HEK293T (cell line): ENCODE results near the gene MYO6.

Experiments
- ARNT ChIP-seq: fragments of 450-650 bp; IDR thresholded peaks from 2 replicates; pipeline ENCODE4 v1.6.1; 2017; ENCODE audit warnings: mild to moderate bottlenecking
- BHLHE40 ChIP-seq: fragments of 450-650 bp; IDR thresholded peaks from 2 replicates; pipeline ENCODE4 v1.6.1; 2016; ENCODE audit warnings: mild to moderate bottlenecking, moderate library complexity, borderline replicate concordance
- ELF4 ChIP-seq: fragments of 450-650 bp; IDR thresholded peaks from 2 replicates; pipeline ENCODE4 v1.6.1; 2017; ENCODE audit warnings: antibody characterized with exemption
- FOXA1 ChIP-seq: fragments of 450-650 bp; IDR thresholded peaks from 2 replicates; pipeline ENCODE4 v1.6.1; 2016; ENCODE audit warnings: mild to moderate bottlenecking
- FOXM1 ChIP-seq: fragments of 450-650 bp; IDR thresholded peaks from 2 replicates; pipeline ENCODE4 v1.6.1; 2017; ENCODE audit warnings: mild to moderate bottlenecking, borderline replicate concordance
- HDGF ChIP-seq: fragments of 450-650 bp; IDR thresholded peaks from 2 replicates; pipeline ENCODE4 v1.6.1; 2017; ENCODE audit warnings: antibody characterized with exemption, borderline replicate concordance
- LEF1 ChIP-seq: fragments of 450-650 bp; IDR thresholded peaks from 2 replicates; pipeline ENCODE4 v1.6.1; 2017; ENCODE audit warnings: mild to moderate bottlenecking, borderline replicate concordance
- NFRKB ChIP-seq: fragments of 450-650 bp; IDR thresholded peaks from 2 replicates; pipeline ENCODE4 v1.6.1; 2016; ENCODE audit warnings: mild to moderate bottlenecking, moderate library complexity
- PKNOX1 ChIP-seq: fragments of 450-650 bp; IDR thresholded peaks from 2 replicates; pipeline ENCODE4 v1.6.1; 2016
- SP1 ChIP-seq: fragments of 450-650 bp; IDR thresholded peaks from 2 replicates; pipeline ENCODE4 v1.6.1; 2017
- TARDBP ChIP-seq: fragments of 450-650 bp; IDR thresholded peaks from 2 replicates; pipeline ENCODE4 v1.6.1; 2016
- ZNF384 ChIP-seq: fragments of 450-650 bp; IDR thresholded peaks from 2 replicates; pipeline ENCODE4 v1.6.1; 2016

- TF ChIP-seq LEF1 (no peak), HDGF (no peak), NFRKB (no peak), TARDBP (no peak), BHLHE40 (no peak), FOXM1 (no peak), SP1 (no peak), FOXA1 (no peak), ZNF384 (no peak), ELF4 (no peak), PKNOX1 (no peak), ARNT (no peak)
Observed at GRCh38 chr6:75778757-75779156, 29.7 kb downstream of the MYO6 start.
